ENCODE data around the gene TXN2. TPM values are rescaled to one million over a fixed set of nuclear protein-coding genes. Genes with fewer than 3 reads are reported as not detected.
"Not testable (repeated sequence)": the region's sequence is repeated elsewhere in the genome, so short reads cannot be mapped to it uniquely, and the experiment has no call there.

TXN2 gene
- polyA plus RNA-seq, 4 donors: 106 to 133 (median 125) TPM

DNA sequence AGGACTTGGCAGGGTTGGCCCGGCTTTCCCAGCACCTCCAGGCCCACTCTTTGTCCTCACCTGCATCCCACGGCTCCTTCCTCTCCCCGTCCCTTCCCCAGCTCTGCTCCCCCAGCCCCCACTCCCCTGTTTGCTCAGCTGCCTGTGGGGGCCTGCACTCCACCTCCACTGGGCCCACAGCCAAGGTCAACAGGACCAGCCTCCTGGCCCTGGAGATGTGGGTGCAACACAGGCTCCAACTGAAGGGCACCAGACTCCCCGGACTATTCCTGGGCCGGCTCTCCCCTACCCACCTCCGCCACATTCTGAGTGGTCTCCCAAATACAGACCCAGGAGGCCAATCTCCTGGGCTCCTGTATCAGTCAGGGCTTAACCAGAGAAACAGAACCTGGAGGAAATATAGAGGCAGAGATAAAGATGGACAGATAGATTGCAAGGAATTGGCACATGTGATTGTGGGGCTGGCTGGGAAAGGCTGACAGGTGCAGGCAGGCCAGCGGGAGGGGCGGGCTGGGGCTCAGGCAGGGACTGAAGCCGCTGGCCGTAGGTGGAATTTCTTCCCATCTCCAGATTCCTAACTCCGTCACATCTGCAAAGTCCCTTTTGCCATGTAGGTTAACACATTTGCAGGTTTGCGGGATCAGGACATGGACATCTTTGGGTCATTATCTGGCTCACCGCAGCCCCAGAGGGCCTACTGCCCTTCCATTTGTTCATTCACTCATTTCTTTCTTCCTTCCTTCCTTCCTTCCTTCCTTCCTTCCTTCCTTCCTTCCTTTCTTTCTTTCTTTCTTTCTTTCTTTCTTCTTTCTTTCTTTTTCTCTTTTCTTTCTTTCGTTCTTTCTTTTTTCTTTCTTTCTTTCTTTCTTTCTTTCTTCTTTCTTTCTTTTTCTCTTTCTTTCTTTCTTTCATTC is 47.9 kb downstream of the TXN2 start:
- DNase-seq (ENCODE audit: low read depth in 4 of 4, low spot score in 3 of 4): no peak

DNA sequence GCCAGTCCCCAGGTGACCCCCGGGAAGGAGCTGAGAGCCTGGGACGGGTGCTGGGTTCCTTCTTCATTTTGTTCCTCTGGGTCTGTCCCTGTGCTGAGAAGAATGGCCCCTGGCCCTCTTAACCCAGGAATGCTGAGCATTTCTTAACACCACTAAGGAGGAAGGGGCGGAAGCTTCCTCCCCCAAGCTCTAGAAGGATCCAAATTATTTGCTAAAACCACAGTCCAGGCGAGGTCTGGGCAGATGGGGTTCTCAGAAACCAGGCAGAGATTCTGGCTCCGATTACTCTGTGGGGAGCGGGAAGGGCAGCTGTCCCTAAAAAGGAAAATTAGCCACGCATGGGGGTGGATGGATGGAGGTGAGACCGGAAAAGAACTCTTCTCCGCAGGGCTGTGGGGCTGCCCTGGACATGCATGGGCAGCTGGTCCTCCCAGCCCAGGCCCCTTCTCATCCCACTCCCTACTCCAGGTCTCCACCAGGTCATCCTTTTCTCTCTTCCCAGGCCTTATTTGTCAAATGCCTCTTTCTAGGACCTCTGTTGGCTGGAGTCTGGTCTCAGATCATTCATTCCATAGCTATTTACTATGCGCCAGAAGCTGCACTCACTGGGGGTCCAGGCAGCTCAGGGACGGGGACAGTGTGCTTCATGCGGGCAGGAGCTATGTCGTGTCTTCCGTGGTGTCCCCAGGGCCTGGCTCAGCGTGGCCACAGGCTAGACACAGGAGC is 48.7 kb downstream of the TXN2 start:
- no peak for DNase-seq (ENCODE audit: low read depth in 4 of 4, low spot score in 3 of 4)

DNA sequence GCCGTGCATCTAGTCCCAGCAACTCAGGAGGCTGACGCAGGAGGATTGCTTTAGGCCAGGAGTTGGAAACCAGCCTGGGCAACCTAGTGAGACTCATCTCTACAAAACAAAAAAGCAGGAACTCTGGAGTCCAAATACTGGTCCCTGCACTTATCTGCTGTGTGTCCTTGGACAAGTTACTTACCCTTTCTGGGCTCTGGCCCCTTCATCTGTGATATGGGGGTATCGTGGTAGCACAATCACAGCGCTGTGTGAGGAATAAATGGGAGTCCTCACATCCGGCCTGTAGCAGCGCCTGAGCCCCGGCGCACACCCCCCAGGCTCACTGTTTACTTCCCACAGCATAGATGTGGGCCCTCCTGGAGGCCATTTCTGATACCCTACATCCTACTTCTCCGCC is 49.5 kb downstream of the TXN2 start:
- no peak for DNase-seq (ENCODE audit: low read depth in 4 of 4, low spot score in 3 of 4)

- DNase-seq (ENCODE audit: low read depth in 4 of 4, low spot score in 3 of 4): no peak
Observed at GRCh38 chr22:36430863-36431262, 50.6 kb downstream of the TXN2 start.

DNA sequence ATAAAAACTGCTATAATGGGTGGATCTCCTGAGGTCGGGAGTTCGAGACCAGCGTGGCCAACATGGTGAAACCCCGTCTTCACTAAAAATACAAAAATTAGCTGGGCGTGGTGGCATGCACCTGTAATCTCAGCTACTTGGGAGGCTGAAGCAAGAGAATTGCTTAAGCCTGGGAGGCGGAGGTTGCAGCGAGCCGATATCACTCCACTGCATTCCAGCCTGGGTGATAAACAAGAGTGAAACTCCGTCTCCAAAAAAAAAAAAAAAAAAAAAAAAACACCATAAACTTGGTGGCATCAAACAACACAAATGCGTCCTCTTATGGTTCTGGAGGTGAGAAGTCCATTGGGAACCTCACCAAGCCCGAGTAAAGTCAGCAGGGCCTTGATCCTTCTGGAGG is 53.5 kb downstream of the TXN2 start:
- not testable (repeated sequence) for DNase-seq (ENCODE audit: low read depth in 4 of 4, low spot score in 3 of 4)

DNA sequence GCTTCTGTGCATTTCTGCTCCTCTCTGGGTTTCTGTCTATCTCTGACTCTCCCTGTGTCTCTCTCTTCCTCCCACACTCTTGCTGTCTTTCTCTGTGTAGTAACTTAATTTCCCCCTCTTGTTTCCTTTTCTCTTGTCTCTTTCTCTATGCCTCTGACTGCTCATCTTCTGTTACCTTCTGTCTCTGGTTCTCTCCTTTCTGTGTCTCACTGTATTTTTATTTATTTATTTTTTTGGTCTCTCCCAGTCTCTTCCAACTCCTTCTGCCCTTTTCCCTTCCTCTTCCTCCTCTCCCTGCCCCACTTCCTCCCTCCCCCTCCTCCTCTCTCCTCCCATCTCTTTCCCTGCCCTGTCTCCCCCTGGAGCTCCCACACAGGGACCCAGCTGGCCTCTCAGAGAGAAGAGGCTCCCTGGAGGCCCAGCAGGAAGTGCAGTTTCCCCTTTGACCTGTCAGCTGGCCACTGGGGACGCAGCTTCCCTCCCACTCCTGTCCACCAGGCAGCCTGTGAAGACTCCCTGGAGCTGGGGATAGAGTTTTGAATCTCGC is 55.4 kb downstream of the TXN2 start:
- peak in 2 of 4 donors; percentile 60 to 73 for DNase-seq (ENCODE audit: low read depth in 4 of 4, low spot score in 3 of 4)

GRCh38 chr22:36424901-36425579 is 56.4 kb downstream of the TXN2 start:
- no peak for DNase-seq (ENCODE audit: low read depth in 4 of 4, low spot score in 3 of 4)

DNA sequence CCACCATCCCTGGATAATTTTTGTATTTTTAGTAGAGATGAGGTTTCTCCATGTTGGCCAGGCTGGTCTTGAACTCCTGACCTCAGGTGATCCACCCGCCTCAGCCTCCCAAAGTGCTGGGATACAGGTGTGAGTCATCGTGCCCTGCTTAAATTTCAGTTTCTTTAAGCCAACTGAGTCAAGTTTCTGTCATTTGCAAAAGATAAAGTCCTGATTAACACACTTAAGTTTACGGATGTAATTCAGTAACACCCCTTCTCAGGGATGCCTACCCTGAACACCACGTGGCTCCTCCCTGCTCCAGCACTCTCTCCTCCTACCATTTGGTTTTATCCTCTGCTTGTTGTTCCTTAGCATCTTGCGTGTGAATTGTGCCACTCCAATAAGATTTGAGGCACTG is 57.0 kb downstream of the TXN2 start:
- DNase-seq (ENCODE audit: low read depth in 4 of 4, low spot score in 3 of 4): not testable (repeated sequence)

DNA sequence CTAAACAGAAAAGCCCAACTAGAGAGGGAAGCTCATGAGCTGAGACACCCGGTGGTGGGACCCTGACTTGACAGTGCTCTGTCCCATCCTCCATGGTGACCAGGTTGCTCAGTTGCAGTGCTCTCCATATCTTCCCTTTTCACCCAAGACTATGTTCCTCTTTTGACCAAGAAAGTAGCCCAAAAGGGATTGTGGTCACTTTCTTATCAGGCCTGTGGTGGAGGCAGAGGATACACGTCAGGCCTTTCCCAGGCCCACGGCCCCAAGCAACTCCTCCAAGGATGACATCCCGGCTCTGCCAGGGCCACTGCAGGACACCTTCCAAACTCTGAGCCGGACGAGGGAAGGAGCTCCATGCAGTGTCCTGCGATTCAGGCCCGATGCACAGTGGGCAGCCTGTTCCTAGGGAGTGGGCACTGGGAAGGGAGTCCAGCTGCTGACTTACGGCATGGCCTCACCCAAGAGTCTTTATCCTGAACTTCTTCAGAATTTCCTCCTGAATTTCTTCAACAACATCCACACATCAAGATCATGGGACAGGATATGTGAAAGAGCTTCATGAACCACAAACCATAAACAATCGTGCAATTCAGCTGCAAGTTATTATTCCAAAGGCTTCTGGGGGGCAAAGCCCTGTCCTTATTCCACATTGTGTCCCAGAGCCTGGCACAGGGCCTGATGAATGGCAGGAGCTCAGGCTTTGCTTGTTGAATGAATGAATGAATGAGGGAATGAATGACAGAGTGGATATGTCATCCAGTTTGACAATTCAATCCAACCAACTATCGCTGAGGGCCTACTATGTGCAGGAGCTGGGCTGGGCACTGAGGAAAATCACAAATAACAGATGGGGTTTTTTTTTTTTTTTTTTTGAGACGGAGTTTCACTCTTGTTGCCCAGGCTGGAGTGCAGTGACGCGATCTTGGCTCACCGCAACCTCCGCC is 57.7 kb downstream of the TXN2 start:
- no peak for DNase-seq (ENCODE audit: low read depth in 4 of 4, low spot score in 3 of 4)

DNA sequence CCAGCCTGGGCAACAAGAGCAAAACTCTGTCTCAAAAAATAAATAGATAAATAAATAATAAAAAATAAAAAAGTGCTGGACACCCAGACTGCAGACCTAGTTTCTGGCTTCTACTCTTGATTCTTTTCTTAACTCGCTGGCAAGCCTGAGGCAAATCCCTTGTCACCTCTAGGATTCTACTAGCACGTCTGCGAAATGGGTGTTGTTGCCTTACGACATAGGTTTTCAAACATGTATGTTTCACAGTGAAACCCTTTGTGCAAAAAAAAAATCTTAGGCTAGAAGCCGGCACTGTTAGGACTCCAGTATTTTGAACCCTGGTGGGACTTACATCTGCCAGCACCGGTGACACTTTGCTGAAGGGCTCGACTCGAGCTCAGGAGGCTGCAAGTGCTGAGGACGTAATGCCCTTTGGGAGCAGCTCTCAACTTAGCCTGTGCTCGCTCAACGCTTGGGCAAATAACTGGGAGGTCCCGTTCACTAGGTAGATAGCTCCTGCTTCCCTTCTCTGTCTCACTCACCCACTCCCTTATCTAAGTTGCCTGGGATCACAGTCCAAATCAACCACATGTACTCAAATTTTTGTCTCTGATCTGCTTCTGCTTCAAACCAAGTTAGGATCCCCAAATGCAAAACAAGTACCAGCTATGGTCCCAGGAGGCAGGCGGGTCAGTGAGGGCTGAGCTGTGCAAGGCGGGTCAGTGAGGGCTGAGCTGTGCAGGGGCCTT is 59.0 kb downstream of the TXN2 start:
- DNase-seq (ENCODE audit: low read depth in 4 of 4, low spot score in 3 of 4): no peak

- DNase-seq (ENCODE audit: low read depth in 4 of 4, low spot score in 3 of 4): no peak
Observed at GRCh38 chr22:36419912-36420882, 61.2 kb downstream of the TXN2 start.

GRCh38 chr22:36419177-36419911 is 62.1 kb downstream of the TXN2 start:
- peak in 2 of 4 donors; percentile 54 to 66 for DNase-seq (ENCODE audit: low read depth in 4 of 4, low spot score in 3 of 4)

DNA sequence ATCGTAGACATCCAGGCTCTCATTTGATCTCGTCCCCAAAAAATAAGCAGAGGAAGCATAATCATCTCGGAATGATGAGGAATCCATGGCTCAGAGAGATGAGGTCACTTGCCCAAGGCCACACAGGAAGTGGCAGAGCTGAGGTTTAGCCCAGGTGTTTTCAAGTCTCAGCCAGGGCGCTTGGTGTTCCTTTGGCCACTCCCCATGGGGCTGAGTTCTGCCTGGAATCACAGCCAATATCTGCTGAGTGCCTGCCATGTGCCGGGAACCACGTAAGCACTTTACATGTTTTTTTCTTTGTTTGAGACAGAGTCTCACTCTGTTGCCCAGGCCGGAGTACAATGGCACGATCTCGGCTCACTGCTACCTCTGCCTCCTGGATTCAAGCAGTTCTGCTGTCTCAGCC is 64.2 kb downstream of the TXN2 start:
- no peak for DNase-seq (ENCODE audit: low read depth in 4 of 4, low spot score in 3 of 4)

Data from left renal pelvis (tissue), 4 donors.